SH-SY5Y (cell line): Measurements from ENCODE around the gene MRPS23.

Experiments
- GATA2 ChIP-seq: IDR thresholded peaks from 2 replicates; pipeline ENCODE4 v1.6.1; 2011; ENCODE audit warnings: mild to moderate bottlenecking, low read depth, low read length
- GATA3 ChIP-seq: IDR thresholded peaks from 2 replicates; pipeline ENCODE4 v1.6.1; 2011; ENCODE audit warnings: low read depth, mild to moderate bottlenecking, low read length, moderate library complexity

DNA sequence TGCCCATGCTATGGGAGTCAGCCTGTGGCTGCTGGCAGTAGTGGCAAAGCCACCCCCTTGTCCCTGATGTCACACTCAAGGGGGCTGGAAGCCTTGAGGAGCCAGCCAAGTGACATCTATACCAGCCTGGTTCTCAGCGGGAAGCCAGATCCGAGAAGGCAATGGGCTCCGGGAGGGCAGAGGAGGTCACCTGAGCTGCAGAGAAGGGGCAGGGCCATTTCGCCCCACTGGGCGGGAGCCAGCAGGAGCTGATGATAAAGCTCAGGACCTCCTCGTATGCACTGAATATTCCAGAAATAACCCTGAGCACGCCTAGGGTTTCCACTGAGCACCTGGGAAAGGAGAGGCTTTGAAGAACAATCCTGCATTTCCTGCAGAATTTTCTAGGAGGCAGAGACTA lies 19.0 kb downstream of the MRPS23 start:
- TF ChIP-seq GATA3 (no peak), GATA2 (no peak)
